ENCODE measurements around the gene CCNT2. TPM values are rescaled to one million over a fixed set of nuclear protein-coding genes. Genes with fewer than 3 reads are reported as not detected.

Gene CCNT2
- total and polyA plus RNA-seq, 8 donors: 29.3 to 91.4 (median 83.7) TPM

DNA sequence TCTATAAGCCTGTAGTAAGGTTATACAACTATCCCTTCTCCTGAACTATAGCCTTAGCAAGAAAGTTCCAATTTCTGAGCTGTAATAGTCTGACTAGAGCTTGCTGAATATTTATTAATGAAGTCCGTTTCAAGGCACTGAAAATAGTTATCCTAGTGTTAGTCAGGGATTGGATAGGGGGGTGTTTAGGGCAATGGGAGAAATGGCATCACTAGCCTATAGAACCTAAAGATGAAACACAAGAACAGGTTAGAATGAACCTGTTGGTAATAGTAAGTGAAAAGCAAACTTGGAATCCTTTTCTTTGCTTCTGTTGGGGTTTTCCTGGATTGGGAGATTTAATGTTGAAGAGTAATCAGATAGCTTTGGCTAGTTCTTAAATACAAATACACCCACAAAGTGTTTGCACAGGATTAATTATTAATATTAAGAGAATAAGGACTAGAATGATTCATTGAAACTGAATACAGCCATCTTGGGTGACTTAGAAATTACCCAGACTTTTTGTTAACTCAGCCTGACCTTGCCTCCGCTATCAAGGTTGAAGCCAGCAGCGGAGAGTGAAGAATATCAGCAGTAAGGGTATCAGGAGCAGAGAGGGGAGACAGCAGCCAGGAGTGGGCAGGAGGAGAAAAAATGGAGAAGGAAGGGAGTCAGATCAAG is 14.4 kb downstream of the CCNT2 start:
- Histone ChIP-seq H3K27ac (peak overlapping the region; percentile 22 to 41), H3K4me3 (no peak overlapping the region), H3K27me3 (no peaks in the 10 kb centered on the region), H3K9me3 (no peaks in the 10 kb centered on the region), H3K36me3 (peaks cover 0 to 16% of the 10 kb centered on the region in 2 donors), H3K4me1 (peaks cover 10 to 77% of the 10 kb centered on the region in 2 donors)
- ATAC-seq: peak; percentile 81
- TF ChIP-seq, protein P1, sequence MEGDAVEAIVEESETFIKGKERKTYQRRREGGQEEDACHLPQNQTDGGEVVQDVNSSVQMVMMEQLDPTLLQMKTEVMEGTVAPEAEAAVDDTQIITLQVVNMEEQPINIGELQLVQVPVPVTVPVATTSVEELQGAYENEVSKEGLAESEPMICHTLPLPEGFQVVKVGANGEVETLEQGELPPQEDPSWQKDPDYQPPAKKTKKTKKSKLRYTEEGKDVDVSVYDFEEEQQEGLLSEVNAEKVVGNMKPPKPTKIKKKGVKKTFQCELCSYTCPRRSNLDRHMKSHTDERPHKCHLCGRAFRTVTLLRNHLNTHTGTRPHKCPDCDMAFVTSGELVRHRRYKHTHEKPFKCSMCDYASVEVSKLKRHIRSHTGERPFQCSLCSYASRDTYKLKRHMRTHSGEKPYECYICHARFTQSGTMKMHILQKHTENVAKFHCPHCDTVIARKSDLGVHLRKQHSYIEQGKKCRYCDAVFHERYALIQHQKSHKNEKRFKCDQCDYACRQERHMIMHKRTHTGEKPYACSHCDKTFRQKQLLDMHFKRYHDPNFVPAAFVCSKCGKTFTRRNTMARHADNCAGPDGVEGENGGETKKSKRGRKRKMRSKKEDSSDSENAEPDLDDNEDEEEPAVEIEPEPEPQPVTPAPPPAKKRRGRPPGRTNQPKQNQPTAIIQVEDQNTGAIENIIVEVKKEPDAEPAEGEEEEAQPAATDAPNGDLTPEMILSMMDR (IDR thresholded peaks at IDR 0.05): no peak
- intact Hi-C loops (cut with DNase I): no loop called here
- DNase-seq: no peak

DNA sequence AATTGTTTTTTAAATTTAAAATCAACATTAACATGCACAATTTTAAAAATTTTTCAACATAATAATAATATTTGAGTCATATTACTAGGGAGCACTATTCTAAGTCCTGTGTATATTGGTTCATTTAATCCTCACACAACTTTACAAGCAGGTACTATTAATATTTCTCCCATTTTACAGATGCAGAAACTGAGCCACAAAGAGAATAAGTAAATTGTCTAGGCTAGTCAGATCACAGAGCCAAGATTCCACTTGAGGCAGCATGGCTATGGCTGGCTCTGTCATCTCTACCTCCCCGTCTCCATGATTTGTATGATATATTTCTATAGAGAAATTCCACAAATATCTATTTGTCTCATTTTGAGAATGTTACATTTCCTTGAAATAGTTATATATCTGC is 15.1 kb downstream of the CCNT2 start:
- no peaks in the 10 kb centered on the region for H3K9me3 ChIP-seq
- no peak overlapping the region for H3K4me3 ChIP-seq
- DNase-seq: no peak
- no peak overlapping the region for H3K27ac ChIP-seq
- TF ChIP-seq, protein P1 (IDR thresholded peaks at IDR 0.05): no peak
- intact Hi-C loops (cut with DNase I): no loop called here
- peaks cover 0 to 23% of the 10 kb centered on the region in 2 donors for H3K36me3 ChIP-seq
- H3K4me1 ChIP-seq: peaks cover 10 to 70% of the 10 kb centered on the region in 2 donors
- ATAC-seq: no peak
- no peaks in the 10 kb centered on the region for H3K27me3 ChIP-seq

DNA sequence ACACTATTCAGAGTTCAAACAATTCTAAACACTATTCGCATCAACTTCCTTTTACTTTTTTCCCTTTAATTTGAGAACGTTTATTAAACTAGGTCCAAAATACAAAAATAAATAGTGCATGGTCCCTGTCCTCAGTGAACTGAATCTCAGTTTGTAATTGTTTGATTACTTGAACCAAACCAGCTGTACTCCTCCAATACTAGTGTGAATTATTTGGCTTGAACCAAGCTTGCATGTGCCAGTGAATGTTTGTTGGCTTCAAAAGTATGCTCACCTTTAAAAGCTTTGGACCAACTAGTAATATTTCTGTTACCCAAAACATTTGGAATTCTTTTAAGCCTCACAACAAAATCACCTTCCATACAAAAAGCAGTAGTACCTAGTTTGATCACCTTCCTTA is 15.5 kb downstream of the CCNT2 start:
- peaks cover 0 to 27% of the 10 kb centered on the region in 2 donors for H3K36me3 ChIP-seq
- TF ChIP-seq, protein P1 (IDR thresholded peaks at IDR 0.05): no peak
- no peak for ATAC-seq
- H3K4me3 ChIP-seq: no peak overlapping the region
- H3K27me3 ChIP-seq: no peaks in the 10 kb centered on the region
- peak overlapping the region in 1 of 2 donors; percentile 16 for H3K27ac ChIP-seq
- intact Hi-C loops (cut with DNase I): no loop called here
- H3K9me3 ChIP-seq: no peaks in the 10 kb centered on the region
- peaks cover 10 to 68% of the 10 kb centered on the region in 2 donors for H3K4me1 ChIP-seq
- no peak for DNase-seq

DNA sequence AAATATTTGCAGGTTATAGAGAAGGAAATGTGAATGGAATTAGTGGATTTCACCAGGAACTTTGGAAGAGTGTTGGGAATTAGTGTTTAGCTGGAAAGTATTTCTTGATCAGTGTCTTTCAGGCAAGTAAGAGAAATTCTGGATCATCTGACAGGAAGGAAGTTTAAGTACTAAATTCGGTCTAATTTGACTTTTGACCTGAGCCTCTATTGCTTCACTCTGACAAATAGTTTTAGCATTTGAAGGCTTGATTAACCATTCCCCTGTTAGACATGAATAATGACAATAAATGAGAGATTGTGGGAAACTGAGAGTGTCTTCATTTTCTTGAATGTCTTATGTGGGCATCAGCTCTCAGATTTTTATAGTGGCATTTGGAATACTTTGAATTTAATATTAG is 16.0 kb downstream of the CCNT2 start:
- no peaks in the 10 kb centered on the region for H3K9me3 ChIP-seq
- H3K4me1 ChIP-seq: peaks cover 10 to 66% of the 10 kb centered on the region in 2 donors
- H3K4me3 ChIP-seq: no peak overlapping the region
- TF ChIP-seq, protein P1 (IDR thresholded peaks at IDR 0.05): no peak
- peak overlapping the region in 1 of 2 donors; percentile 16 for H3K27ac ChIP-seq
- DNase-seq: no peak
- H3K27me3 ChIP-seq: no peaks in the 10 kb centered on the region
- no peak for ATAC-seq
- H3K36me3 ChIP-seq: peaks cover 0 to 29% of the 10 kb centered on the region in 2 donors
- intact Hi-C loops (cut with DNase I): no loop called here

DNA sequence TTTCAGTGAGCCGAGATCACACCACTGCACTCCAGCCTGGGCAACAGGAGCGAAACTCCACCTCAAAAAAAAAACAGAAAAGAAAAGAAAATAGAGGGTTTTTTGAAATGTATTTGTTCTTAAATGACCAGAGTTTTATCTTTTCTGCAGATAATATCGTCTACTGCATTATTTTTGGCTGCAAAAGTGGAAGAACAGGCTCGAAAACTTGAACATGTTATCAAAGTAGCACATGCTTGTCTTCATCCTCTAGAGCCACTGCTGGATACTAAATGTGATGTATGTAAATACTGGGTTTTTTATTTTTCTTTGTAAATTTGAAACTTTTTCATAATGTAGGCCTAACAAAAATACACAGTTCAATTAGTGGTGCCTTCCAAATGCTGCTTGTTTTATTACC is 18.1 kb downstream of the CCNT2 start:
- TF ChIP-seq, protein P1 (IDR thresholded peaks at IDR 0.05): no peak
- Histone ChIP-seq H3K27ac (no peak overlapping the region), H3K9me3 (no peaks in the 10 kb centered on the region), H3K36me3 (peaks cover 0 to 47% of the 10 kb centered on the region in 2 donors), H3K27me3 (no peaks in the 10 kb centered on the region), H3K4me3 (no peak overlapping the region), H3K4me1 (peaks cover 10 to 54% of the 10 kb centered on the region in 2 donors)
- intact Hi-C loops (cut with DNase I): no loop called here
- DNase-seq: no peak
- ATAC-seq: no peak

Measured in left lung (tissue), 10 donors.